ENCODE measurements around the gene ALDH3B1.

- TF ChIP-seq CTCF (conservative IDR thresholded peaks at IDR 0.05 in 1 of 2, IDR thresholded peaks at IDR 0.05 in 1 of 2; ENCODE audit: extremely low read depth in 1 of 2, insufficient read depth in 1 of 2, low read depth in 1 of 2, low read length in 2 of 2), result no peak
- TF ChIP-seq EZH2 (IDR thresholded peaks at IDR 0.05; ENCODE audit: borderline replicate concordance, low read length), result no peak
Measured at GRCh38 chr11:68048681-68049508, 38.8 kb downstream of the ALDH3B1 start.
